IMR-90 (cell line): ENCODE data around the gene NPW. TPM values are rescaled to one million over a fixed set of nuclear protein-coding genes. Genes with fewer than 3 reads are reported as not detected.

Experiments used
- ATAC-seq: fragments of 200-7000 bp; cut with Tn5 transposase; 2 replicates; pipeline ENCODE4 v1.9.1; 2020; ENCODE audit warnings: low read depth, mild to moderate bottlenecking, moderate library complexity
- BruUV-seq: library from RNA; stranded (reverse); fragments of 400-500 nt; replicated peaks from 2 replicates; lab custom pipeline; 2021; lab: Mats Ljungman, UMichigan
- CTCF ChIA-PET: fragments of 300-600 bp; formaldehyde crosslinking; extraction: SDS; loops from one replicate; lab custom pipeline; 2021; ENCODE audit warnings: antibody characterized with exemption; lab: Yijun Ruan, JAX
- POLR2A ChIA-PET: fragments of 300-600 bp; sonication (Branson Sonifier 250); formaldehyde crosslinking; loops from one replicate; lab custom pipeline; 2022; ENCODE audit warnings: antibody characterized with exemption; ENCODE audit not compliant: unreplicated experiment; lab: Charles Lee
- DNase-seq: peaks from one replicate; pipeline ENCODE4 v3.0.0; 2013
- H2AFZ ChIP-seq: replicated peaks from 2 replicates; pipeline ENCODE3; 2013; ENCODE audit warnings: low read length, mild to moderate bottlenecking; ENCODE audit not compliant: poor library complexity
- H2AK5ac ChIP-seq: 2 replicates; pipeline ENCODE4 v1.6.1; 2013; ENCODE audit warnings: low read depth, low read length, inconsistent platforms
- H2AK9ac ChIP-seq: replicated peaks from 2 replicates; pipeline ENCODE3; 2013; ENCODE audit warnings: mild to moderate bottlenecking, low read depth, low read length, moderate library complexity; ENCODE audit not compliant: poor library complexity
- H2BK120ac ChIP-seq: 2 replicates; pipeline ENCODE4 v1.6.1; 2013; ENCODE audit warnings: low read depth, low read length, inconsistent platforms
- H2BK15ac ChIP-seq: 3 replicates; pipeline ENCODE4 v1.6.1; 2013; ENCODE audit warnings: low read depth, low read length, inconsistent platforms
- H2BK20ac ChIP-seq: 2 replicates; pipeline ENCODE4 v1.6.1; 2013; ENCODE audit warnings: low read depth, mild to moderate bottlenecking, inconsistent platforms, low read length, moderate library complexity
- H2BK5ac ChIP-seq: 2 replicates; pipeline ENCODE4 v1.6.1; 2013; ENCODE audit warnings: mild to moderate bottlenecking, low read depth, low read length, inconsistent platforms; ENCODE audit not compliant: poor library complexity, severe bottlenecking
- H3K14ac ChIP-seq: replicated peaks from 2 replicates; pipeline ENCODE4 v1.6.1; 2013; ENCODE audit warnings: low read depth, low read length, inconsistent platforms
- H3K18ac ChIP-seq: 2 replicates; pipeline ENCODE4 v1.6.1; 2013; ENCODE audit warnings: low read depth, low read length, control low read depth
- H3K23ac ChIP-seq: 2 replicates; pipeline ENCODE4 v1.6.1; 2013; ENCODE audit warnings: low read depth, low read length, inconsistent platforms
- H3K27ac ChIP-seq: 2 replicates; pipeline ENCODE4 v1.5.1; 2013; ENCODE audit warnings: mild to moderate bottlenecking, control low read depth, low read length; ENCODE audit not compliant: insufficient read depth
- H3K27me3 ChIP-seq: 2 replicates; pipeline ENCODE4 v1.6.1; 2013; ENCODE audit warnings: low read length; ENCODE audit not compliant: control insufficient read depth, insufficient read depth
- H3K36me3 ChIP-seq: 2 replicates; pipeline ENCODE4 v1.6.1; 2013; ENCODE audit warnings: low read length, mixed read lengths; ENCODE audit not compliant: control insufficient read depth, insufficient read depth
- H3K4ac ChIP-seq: 2 replicates; pipeline ENCODE4 v1.6.1; 2013; ENCODE audit warnings: low read depth, low read length, inconsistent platforms
- H3K4me1 ChIP-seq: 2 replicates; pipeline ENCODE4 v1.6.1; 2013; ENCODE audit warnings: low read length, mixed read lengths; ENCODE audit not compliant: control insufficient read depth, insufficient read depth
- H3K4me2 ChIP-seq: 2 replicates; pipeline ENCODE4 v1.6.1; 2013; ENCODE audit warnings: low read depth, mild to moderate bottlenecking, control low read depth, low read length, moderate library complexity
- H3K4me3 ChIP-seq: 2 replicates; pipeline ENCODE4 v1.5.1; 2013; ENCODE audit warnings: low read depth, mild to moderate bottlenecking, control low read depth, low read length, moderate library complexity; ENCODE audit not compliant: insufficient read depth
- H3K56ac ChIP-seq: 2 replicates; pipeline ENCODE4 v1.6.1; 2013; ENCODE audit warnings: low read length, inconsistent platforms; ENCODE audit not compliant: insufficient read depth; ENCODE audit errors: extremely low read depth
- H3K79me1 ChIP-seq, 2 experiments: 2 replicates each; pipeline ENCODE4 v1.6.1; 2013; ENCODE audit warnings: low read length in 2 of 2, inconsistent platforms in 1 of 2, low read depth in 1 of 2
- H3K9ac ChIP-seq: 2 replicates; pipeline ENCODE4 v1.6.1; 2013; ENCODE audit warnings: low read depth, low read length, control low read depth
- H3K9me1 ChIP-seq: 2 replicates; pipeline ENCODE4 v1.6.1; 2013; ENCODE audit warnings: low read length, inconsistent platforms; ENCODE audit not compliant: insufficient read depth
- H3K9me3 ChIP-seq: 2 replicates; pipeline ENCODE4 v1.6.1; 2013; ENCODE audit warnings: low read length; ENCODE audit not compliant: control insufficient read depth, insufficient read depth
- H4K20me1 ChIP-seq: 2 replicates; pipeline ENCODE4 v1.6.1; 2013; ENCODE audit warnings: low read length, inconsistent platforms; ENCODE audit not compliant: insufficient read depth
- H4K5ac ChIP-seq: 2 replicates; pipeline ENCODE4 v1.6.1; 2013; ENCODE audit warnings: mild to moderate bottlenecking, low read depth, low read length, control low read depth
- H4K8ac ChIP-seq, 2 experiments: 2 replicates each; pipeline ENCODE4 v1.6.1; 2013; ENCODE audit warnings: low read depth in 2 of 2, low read length in 2 of 2, control low read depth in 1 of 2, inconsistent platforms in 1 of 2
- H4K91ac ChIP-seq: 2 replicates; pipeline ENCODE4 v1.6.1; 2013; ENCODE audit warnings: low read depth, low read length, inconsistent platforms; ENCODE audit not compliant: insufficient read depth
- BHLHE40 ChIP-seq: fragments of 150-350 bp; IDR thresholded peaks from 2 replicates; pipeline ENCODE4 v1.6.1; 2016; ENCODE audit warnings: mild to moderate bottlenecking, low read depth, low read length
- CEBPB ChIP-seq: IDR thresholded peaks from 2 replicates; pipeline ENCODE4 v1.6.1; 2012; ENCODE audit warnings: low read depth, low read length, improper control_type of control experiment
- FOS ChIP-seq: fragments of 150-350 bp; IDR thresholded peaks from 2 replicates; pipeline ENCODE4 v1.6.1; 2016; ENCODE audit warnings: low read depth, low read length
- MAZ ChIP-seq: IDR thresholded peaks from 2 replicates; pipeline ENCODE4 v1.6.1; 2012; ENCODE audit warnings: low read depth, mild to moderate bottlenecking, low read length, improper control_type of control experiment, moderate library complexity, borderline replicate concordance
- NFE2L2 ChIP-seq: fragments of 150-350 bp; IDR thresholded peaks from 2 replicates; pipeline ENCODE4 v1.6.1; 2016; ENCODE audit warnings: low read depth, mild to moderate bottlenecking, low read length
- POLR2A ChIP-seq: IDR thresholded peaks from 2 replicates; pipeline ENCODE4 v1.6.1; 2012; ENCODE audit warnings: mild to moderate bottlenecking, low read depth, low read length
- RAD21 ChIP-seq: IDR thresholded peaks from 2 replicates; pipeline ENCODE4 v1.6.1; 2012; ENCODE audit warnings: low read length, improper control_type of control experiment
- RCOR1 ChIP-seq: IDR thresholded peaks from 2 replicates; pipeline ENCODE4 v1.6.1; 2012; ENCODE audit warnings: mild to moderate bottlenecking, low read length, improper control_type of control experiment; ENCODE audit not compliant: insufficient replicate concordance
- SMC3 ChIP-seq: fragments of 150-350 bp; IDR thresholded peaks from 2 replicates; pipeline ENCODE4 v1.6.1; 2016; ENCODE audit warnings: low read depth, mild to moderate bottlenecking, antibody characterized with exemption, low read length, moderate library complexity
- WGBS, 2 experiments: methylation state at CpG; one replicate each; pipeline versions ENCODE4 v1.1.5 to v1.1.7; 2013; ENCODE audit warnings: missing lambda C conversion rate in 2 of 2; ENCODE audit not compliant: insufficient read length in 1 of 2; ENCODE audit errors: extremely low coverage in 2 of 2; 5-methylcytosine and 5-hydroxymethylcytosine counted together
- dilution Hi-C: fragments of 300-500 bp; cut with HindIII; formaldehyde crosslinking; loops from one replicate; pipeline ENCODE4 v1.14.3; 2018; ENCODE audit warnings: low sequenced_read_pairs; ENCODE audit not compliant: unreplicated experiment
- in situ Hi-C: fragments of 300-500 bp; cut with MboI; formaldehyde crosslinking; loops from 3 replicates; pipeline ENCODE4 v1.14.3; 2019; ENCODE audit warnings: low sequenced_read_pairs, inconsistent platforms, mixed read lengths
- intact Hi-C: fragments of 100-400 bp; cut with micrococcal nuclease; formaldehyde crosslinking; loops from 2 replicates; pipeline ENCODE4 v1.10.0; 2022
- polyA plus RNA-seq, 3 experiments: library from polyadenylated mRNA; depleted of rRNA; stranded (reverse); fragments of >200 nt; gene quantifications; 2 replicates each; pipeline ENCODE4 v1.2.3, GENCODE V29; 2012; ENCODE audit warnings: low replicate concordance in 1 of 3
- total RNA-seq: library from RNA; depleted of rRNA; stranded (reverse); fragments of >200 nt; gene quantifications from 2 replicates; pipeline ENCODE4 v1.2.3, GENCODE V29; 2012
- TF ChIP-seq, protein P1 (sequence below): conservative IDR thresholded peaks from 2 replicates; pipeline ENCODE4 v1.5.1; 2012; ENCODE audit warnings: mild to moderate bottlenecking, low read depth, low read length, improper control_type of control experiment

Gene NPW
- total and polyA plus RNA-seq, 2 of the 4 experiments (the other 2 are of a cell fraction): 0.18 to 2.0 TPM

- no peak for TF ChIP-seq RCOR1
- TF ChIP-seq, protein P1, sequence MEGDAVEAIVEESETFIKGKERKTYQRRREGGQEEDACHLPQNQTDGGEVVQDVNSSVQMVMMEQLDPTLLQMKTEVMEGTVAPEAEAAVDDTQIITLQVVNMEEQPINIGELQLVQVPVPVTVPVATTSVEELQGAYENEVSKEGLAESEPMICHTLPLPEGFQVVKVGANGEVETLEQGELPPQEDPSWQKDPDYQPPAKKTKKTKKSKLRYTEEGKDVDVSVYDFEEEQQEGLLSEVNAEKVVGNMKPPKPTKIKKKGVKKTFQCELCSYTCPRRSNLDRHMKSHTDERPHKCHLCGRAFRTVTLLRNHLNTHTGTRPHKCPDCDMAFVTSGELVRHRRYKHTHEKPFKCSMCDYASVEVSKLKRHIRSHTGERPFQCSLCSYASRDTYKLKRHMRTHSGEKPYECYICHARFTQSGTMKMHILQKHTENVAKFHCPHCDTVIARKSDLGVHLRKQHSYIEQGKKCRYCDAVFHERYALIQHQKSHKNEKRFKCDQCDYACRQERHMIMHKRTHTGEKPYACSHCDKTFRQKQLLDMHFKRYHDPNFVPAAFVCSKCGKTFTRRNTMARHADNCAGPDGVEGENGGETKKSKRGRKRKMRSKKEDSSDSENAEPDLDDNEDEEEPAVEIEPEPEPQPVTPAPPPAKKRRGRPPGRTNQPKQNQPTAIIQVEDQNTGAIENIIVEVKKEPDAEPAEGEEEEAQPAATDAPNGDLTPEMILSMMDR: no peak
These were observed 9.1 kb downstream of the NPW start (continued) for GRCh38 chr16:2028620-2029220.

DNA sequence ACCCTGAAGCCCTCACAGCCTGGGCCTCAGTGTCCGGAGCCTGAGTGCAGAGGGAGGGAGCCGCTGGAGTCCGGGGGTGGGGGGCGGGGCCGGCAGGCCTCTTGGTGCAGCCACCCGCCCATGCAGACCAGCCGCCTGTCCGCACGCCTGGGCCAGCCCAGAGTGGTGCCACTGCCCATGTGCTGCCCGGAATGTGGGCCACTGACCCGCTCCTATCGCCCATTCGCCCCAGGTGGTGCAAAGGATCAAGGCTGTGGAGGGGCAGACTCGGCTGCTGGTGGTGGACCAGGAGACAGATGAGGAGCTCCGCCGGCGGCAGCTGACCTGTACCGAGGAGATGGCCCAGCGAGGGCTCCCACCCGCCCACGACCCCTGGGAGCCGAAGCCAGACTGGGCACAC is 9.8 kb downstream of the NPW start:
- Histone ChIP-seq H3K36me3 (peaks cover 19% of the 10 kb centered on the region), H3K9me3 (no peaks in the 10 kb centered on the region), H2AK9ac (no peak overlapping the region), H2BK15ac (no peak overlapping the region), H2AK5ac (0 out of 2 replicates have a peak overlapping the region, but pooled peaks have one; percentile 34), H3K27me3 (no peaks in the 10 kb centered on the region), H3K4me1 (peaks cover 33% of the 10 kb centered on the region), H3K4ac (no peak overlapping the region), H4K5ac (no peak overlapping the region), H3K23ac (no peak overlapping the region), H3K14ac (no peak overlapping the region), H3K4me2 (no peak overlapping the region), H4K91ac (no peak overlapping the region), H3K4me3 (no peak overlapping the region), H3K9ac (no peak overlapping the region), H3K27ac (no peak overlapping the region), H2BK120ac (no peak overlapping the region), H4K20me1 (peaks cover 15% of the 10 kb centered on the region), H3K56ac (no peak overlapping the region), H2BK20ac (no peak overlapping the region), H4K8ac (no peak overlapping the region), H3K79me1 (peaks cover 11 to 64% of the 10 kb centered on the region in 2 experiments), H3K18ac (no peak overlapping the region), H3K9me1 (peaks cover 9% of the 10 kb centered on the region), H2BK5ac (no peak overlapping the region), H2AFZ (no peak overlapping the region)
- no peak for TF ChIP-seq SMC3
- TF ChIP-seq RAD21: no peak
- TF ChIP-seq FOS: no peak
- TF ChIP-seq MAZ: no peak
- TF ChIP-seq CEBPB: no peak
- TF ChIP-seq, protein P1: no peak
- TF ChIP-seq BHLHE40: no peak
- TF ChIP-seq RCOR1: no peak
- TF ChIP-seq NFE2L2: no peak
- no peak for TF ChIP-seq POLR2A
- DNase-seq (no peak), ATAC-seq (no peak)
- CTCF ChIA-PET: no interaction called here
- dilution Hi-C loops (no loop called here), in situ Hi-C loops (no loop called here), intact Hi-C loops (no loop called here)
- BruUV-seq: no TSS peak
- 93% methylated on average over 17 of the region's 22 CpGs; no CpG with 5 or more reads in 1 of the 2 experiments for WGBS, 2 experiments
- POLR2A ChIA-PET: no interaction called here
